ENCODE results near the gene IBA57.

DNA sequence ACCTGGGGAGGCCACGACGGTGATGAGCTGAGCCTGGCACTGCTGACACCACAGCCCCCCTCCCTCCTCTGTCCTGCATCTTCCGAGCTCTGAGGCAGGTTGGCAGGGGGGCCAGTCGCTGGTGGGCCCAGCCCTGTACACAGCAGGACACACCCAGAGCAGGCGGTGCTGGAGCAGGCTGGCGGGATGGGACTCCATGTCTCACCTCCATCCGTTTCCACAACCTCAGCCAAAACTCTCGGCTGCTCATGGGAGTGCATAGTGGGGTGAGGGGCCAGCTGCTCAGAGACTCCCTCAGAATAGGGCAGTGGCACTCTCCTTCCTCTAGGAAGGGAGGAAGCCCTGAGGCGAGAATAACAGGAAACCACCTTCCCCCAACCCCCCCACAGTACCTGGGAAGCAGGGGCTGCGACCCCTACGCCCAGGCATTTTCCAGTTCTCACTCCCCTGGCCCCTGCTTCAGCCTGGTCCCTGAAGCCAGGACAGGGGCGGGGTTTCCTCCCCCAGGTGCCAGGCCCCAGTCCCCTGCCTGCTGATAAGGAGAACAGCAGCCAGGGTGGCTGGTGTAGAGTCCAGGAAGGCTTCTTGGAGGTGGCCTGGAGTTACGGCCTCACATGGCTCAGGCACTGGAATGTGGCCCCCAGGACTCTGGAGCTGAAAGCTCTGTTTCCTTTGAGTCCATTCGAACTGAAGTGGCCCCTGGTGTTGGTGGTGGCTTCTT is 3.2 kb upstream of the IBA57 start:
- TF ChIP-seq POLR2A (IDR thresholded peaks at IDR 0.05) (no peak), CTCF (IDR thresholded peaks at IDR 0.05) (no peak)
